D721Med (cell line): ENCODE measurements around the gene NFATC2.

ENCODE experiments used
- DNase-seq: peaks from one replicate; pipeline ENCODE4 v3.0.0; 2011; ENCODE audit warnings: low spot score; ENCODE audit not compliant: insufficient read length
- FAIRE-seq: peaks from 2 replicates; lab custom pipeline; 2011; peaks lifted over from hg19 to GRCh38; lab: Jason Lieb, UNC
- TF ChIP-seq, protein P1 (sequence below): IDR thresholded peaks from 2 replicates; pipeline ENCODE4 v1.5.1; 2012; ENCODE audit warnings: mild to moderate bottlenecking, control low read depth; ENCODE audit not compliant: insufficient read depth; ENCODE audit errors: missing control alignments

NFATC2 gene

DNA sequence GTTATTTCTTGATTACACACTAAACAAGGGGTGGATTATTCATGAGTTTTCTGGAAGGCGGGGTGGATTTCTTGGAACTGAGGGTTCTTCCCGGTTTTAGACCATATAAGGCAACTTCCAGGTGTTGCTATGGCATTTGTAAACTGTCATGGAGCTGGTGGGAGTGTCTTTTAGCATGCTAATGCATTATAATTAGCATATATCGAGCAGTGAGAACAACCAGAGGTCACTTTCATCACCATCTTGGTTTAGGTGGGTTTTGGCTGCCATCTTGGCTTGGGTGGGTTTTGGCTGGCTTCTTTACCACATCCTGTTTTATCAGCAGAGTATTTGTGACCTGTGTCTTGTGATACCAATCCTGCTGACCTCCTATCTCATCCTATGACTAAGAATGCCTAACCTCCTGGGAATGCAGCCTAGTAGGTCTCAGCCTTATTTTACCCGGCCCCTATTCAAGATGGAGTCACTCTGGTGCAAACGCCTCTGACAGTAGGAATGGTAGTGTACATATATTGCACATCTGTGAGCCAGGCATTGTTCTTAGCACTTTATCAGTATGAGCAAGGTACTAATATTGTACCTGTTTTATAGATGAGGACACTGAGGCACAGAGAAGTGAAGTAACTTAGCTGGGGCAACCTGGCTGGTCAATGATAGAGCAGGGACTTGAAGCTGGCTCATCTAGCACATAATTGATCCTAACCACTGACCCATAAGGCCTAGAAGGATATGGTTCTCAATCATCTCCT lies 203.7 kb downstream of the NFATC2 start:
- DNase-seq (no peak), FAIRE-seq (no peak)
- TF ChIP-seq, protein P1, sequence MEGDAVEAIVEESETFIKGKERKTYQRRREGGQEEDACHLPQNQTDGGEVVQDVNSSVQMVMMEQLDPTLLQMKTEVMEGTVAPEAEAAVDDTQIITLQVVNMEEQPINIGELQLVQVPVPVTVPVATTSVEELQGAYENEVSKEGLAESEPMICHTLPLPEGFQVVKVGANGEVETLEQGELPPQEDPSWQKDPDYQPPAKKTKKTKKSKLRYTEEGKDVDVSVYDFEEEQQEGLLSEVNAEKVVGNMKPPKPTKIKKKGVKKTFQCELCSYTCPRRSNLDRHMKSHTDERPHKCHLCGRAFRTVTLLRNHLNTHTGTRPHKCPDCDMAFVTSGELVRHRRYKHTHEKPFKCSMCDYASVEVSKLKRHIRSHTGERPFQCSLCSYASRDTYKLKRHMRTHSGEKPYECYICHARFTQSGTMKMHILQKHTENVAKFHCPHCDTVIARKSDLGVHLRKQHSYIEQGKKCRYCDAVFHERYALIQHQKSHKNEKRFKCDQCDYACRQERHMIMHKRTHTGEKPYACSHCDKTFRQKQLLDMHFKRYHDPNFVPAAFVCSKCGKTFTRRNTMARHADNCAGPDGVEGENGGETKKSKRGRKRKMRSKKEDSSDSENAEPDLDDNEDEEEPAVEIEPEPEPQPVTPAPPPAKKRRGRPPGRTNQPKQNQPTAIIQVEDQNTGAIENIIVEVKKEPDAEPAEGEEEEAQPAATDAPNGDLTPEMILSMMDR, result no peak

DNA sequence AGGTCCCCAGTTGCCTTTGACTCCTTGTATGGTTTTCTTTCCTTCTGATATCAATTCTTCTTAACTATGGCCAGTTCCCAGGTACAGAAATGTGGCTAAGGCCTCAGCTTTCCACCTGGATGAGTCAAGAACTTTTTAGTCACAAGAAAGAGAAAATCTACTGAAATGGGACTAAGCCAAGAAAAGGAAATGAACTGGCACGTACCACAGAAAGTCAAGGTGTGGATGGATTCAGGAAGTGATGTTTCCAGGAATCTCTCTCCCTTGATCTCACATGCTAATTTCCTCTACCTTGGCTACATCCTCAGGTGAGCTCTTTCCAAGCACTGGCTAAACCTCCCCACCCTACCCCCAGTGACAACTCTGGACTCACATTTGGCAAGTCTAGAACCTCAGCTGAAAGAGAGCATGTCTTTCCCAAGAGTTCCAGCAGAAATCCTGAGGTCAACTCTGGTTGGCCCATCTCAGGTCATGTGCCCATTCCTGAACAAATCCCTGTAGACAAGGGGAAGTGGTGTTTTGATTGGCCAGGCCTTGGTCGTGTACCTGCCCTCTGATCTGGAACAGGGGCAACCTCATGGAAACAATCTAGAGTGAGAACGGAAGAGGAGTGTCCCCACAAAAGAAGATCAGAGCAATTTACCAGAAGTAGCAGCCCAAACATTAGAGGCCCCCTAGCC lies 205.3 kb downstream of the NFATC2 start:
- DNase-seq, result no peak
- TF ChIP-seq, protein P1, result no peak
- FAIRE-seq, result no peak
